HG03139 (cell line): Measurements from ENCODE around the gene PECR.

Experiments
- ATAC-seq: cut with Tn5 transposase; IDR thresholded peaks from one replicate; pipeline ENCODE4 v1.9.1; 2021; ENCODE audit not compliant: unreplicated experiment

The PECR gene

GRCh38 chr2:216081487-216082116 is at the start of gene PECR, which contains the start of gene TMEM169:
TSS of gene PECR (minus strand) at chr2:216081809. CDS start at chr2:216081741, 68 bp downstream.
TSS of gene TMEM169 (plus strand) at chr2:216081919. CDS start at chr2:216095964, 14,045 bp downstream.
- ATAC-seq, result peak; percentile 96

- ATAC-seq, result no peak
These were observed 48.9 kb upstream of the PECR start for GRCh38 chr2:216130346-216130971.

DNA sequence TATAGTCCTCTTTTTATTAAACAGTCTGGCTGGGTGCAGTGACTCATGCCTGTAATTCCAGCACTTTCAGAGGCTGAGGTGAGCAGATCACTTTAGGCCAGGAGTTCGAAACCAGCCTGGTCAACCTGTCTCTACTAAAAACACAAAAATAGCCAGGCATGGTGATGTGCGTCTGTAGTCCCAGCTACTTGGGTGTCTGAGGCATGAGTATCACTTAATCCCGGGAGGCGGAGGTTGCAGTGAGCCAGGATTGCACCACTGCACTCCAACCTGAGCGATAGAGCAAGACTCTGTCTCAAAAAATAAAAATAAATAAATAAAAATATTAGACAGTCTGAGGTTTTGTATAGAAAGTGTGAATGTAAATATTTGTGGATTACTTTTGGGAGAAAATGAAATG is 45.3 kb upstream of the PECR start:
- ATAC-seq, result no peak

- ATAC-seq, result no peak
These were observed 39.6 kb upstream of the PECR start for GRCh38 chr2:216121255-216121654.

GRCh38 chr2:216119986-216120385 is 38.4 kb upstream of the PECR start:
- no peak for ATAC-seq

GRCh38 chr2:216119146-216119545 is 37.5 kb upstream of the PECR start:
- ATAC-seq, result no peak

- ATAC-seq, result no peak
These were observed 36.9 kb upstream of the PECR start for GRCh38 chr2:216118474-216118873.

DNA sequence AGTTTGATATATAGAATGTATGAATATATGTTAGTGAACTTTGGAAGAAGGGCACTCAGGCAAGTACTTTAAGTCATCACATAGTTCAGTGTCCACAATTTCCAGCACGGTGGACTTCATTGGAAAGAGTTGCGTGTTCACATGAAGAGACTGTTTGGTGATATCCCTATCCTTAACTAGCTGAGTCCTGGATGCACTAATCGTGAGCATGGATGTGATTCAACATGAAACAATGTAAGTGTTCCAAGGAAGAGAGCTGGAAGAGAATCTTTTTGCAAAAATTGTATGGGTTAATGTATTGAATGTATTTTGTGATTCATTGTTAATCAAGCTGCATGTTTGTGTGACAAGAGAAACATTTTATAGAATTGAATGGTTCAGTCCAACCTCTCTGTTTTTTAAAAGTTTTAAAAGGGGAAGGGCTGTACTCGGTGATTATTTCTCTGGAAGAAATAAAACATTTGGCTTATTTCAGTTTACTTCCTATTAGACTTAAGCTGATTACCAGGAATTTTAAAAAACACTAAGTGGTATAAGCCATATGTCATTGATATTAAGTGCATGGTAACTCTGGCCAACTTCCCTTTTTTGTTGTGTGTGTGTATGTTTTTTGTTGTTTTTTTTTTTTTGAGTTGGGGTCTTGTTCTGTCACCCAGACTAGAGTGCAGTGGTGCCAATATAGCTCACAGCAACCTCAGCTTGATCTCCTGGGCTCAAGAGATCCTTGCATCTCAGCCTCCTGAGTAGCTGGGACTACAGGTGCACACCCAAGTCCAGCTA is 36.1 kb upstream of the PECR start:
- no peak for ATAC-seq

DNA sequence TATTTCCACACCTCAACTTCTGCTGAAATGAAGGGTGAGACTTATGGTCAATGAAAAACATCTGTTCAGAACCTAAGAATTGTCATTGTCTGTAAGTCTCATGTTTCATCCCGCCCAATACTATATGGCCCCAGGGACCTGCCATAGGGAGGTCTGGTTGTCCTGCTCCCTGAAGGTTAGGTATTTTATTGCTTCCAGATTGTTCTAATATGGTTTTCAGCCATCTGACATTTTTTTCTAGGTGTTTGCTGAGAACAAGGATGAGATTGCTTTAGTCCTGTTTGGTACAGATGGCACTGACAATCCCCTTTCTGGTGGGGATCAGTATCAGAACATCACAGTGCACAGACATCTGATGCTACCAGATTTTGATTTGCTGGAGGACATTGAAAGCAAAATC is 34.8 kb upstream of the PECR start:
- no peak for ATAC-seq

DNA sequence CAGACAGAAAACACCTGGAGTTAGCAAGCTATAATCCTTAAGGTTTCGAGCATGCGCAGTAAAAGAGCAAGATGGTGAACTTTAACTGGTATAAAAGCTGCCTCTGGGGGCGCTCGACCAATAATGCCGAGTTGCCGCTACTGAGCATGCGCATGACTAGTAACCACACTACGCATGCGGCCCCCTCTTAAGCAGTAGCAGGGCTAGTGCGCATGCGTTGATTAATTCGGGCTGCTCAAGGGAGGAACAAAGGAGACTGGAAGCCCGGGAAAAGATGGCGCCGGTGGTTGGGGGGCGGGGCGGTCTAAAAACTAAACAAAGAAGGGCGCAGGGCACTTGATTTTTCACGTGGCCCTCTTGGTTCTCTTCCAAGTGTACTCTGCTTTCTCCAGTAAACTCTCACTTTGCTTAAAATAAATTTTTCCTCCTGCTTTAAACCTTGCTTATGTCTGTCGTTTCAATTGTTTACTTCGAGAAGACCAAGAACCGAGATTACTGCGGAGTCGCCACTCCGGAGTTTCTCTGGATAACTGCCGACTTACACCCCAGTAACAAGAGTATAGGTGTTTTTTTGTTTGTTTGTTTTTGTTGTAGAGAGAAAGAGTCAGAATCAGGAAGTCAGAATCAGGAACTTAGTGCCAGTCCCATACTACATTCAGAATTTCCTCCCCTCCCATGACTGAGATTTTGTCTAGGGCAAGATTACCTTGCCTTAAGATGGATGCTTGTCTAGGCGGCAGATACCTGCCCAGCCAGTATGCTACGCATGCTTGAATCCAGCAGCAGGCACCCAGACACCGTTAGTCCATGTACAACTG is 33.3 kb upstream of the PECR start:
- ATAC-seq, result peak; percentile 25

GRCh38 chr2:216114382-216114713 is 32.7 kb upstream of the PECR start:
- no peak for ATAC-seq

DNA sequence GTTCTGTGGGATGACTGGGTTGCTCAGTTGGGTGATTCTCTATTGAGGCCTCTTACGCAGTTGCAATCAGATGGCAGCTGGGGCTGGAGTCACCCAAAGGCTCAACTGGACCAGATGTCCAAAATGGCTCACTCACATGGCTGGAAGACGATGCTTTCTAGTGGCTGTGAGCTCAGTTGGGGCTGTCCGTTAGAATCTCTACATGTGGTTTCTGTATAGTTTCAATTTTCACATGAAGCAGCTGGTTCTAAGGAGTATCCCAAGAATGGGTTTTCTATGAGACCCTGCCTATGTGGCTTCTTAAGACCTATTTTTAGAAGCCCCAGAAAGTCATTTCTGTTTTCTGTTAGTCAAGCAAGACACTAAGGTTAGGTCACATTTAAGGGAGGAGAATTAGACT is 32.0 kb upstream of the PECR start:
- ATAC-seq, result peak; percentile 78

GRCh38 chr2:216112926-216113325 is 31.3 kb upstream of the PECR start:
- no peak for ATAC-seq

DNA sequence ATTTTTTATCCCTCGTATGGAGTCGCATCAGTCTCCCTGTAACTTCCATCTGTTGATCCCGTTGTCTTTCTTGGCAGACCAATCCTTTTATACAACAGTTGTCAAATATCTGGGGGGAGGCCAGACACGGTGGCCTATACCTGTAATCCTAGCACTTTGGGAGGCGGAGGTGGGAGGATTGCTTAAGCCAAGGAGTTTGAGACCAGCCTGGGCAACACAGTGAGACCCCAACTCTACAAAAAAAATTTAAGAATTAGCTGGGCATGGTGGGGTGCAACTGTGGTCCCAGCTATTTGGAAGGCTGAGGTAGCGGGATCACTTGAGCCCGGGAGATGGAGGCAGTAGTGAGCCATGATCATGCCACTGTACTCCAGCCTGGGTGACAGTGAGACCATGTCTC is 29.5 kb upstream of the PECR start:
- ATAC-seq, result no peak

- ATAC-seq, result no peak
These were observed 29.0 kb upstream of the PECR start for GRCh38 chr2:216110620-216111019.

- no peak for ATAC-seq
These were observed 28.5 kb upstream of the PECR start for GRCh38 chr2:216109962-216110614.

DNA sequence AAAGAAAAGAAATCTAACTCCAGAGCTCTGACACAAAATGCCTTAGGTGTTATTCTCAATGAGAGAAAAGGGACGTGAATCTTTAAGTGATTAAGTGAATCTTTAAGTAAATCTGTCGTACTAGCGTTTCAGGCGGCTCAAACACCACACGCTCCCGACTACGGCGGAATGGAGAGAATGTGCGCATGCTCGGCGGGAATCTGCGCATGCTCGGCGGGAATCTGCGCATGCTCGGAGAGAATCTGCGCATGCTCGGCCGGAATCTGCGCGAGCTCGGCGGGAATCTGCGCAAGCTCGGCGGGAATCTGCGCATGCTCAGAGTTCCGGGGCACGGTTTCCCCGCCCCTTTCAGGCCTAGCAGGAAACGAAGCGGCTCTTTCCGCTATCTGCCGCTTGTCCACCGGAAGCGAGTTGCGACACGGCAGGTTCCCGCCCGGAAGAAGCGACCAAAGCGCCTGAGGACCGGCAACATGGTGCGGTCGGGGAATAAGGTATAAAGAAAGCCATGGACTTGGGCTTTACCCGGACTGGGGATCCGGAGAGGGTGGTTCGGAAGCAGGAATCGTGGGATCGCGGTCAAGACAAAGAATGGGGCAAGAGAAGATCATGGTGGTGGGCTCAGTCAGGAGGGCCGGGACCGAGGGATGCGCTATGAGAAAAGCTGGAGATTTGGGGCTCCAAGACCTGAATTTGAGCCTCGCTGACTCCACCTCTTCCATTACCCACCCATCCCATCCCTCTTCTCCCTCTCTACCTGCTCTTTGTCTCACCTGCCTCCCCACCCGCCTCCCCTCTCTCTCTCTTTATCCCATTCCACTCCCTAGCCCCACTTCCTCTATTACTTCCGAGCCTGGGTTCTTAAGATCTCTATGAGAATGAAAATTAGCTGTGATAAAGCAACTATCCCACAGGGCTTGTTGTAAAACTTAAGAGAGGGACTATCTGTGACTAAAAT is 27.6 kb upstream of the PECR start, which contains the start of gene XRCC5:
TSS of gene XRCC5 (plus strand) at position 382 of the 955 bp plus-strand sequence. CDS start at position 471, 89 bp downstream.
- ATAC-seq, result peak; percentile 39

- ATAC-seq, result no peak
These were observed 26.8 kb upstream of the PECR start for GRCh38 chr2:216108310-216108966.

- no peak for ATAC-seq
These were observed 26.2 kb upstream of the PECR start for GRCh38 chr2:216107760-216108159.
